HG02870 (cell line): ENCODE measurements around the gene MKNK2.
"Not testable (repeated sequence)": the region's sequence is repeated elsewhere in the genome, so short reads cannot be mapped to it uniquely, and the experiment has no call there.

Source experiments
- ATAC-seq: cut with Tn5 transposase; IDR thresholded peaks from one replicate; pipeline ENCODE4 v1.9.1; 2021; ENCODE audit warnings: mild to moderate bottlenecking, moderate library complexity; ENCODE audit not compliant: unreplicated experiment

MKNK2 gene

GRCh38 chr19:2050991-2051772, at the start of gene MKNK2:
Gene MKNK2 (minus strand): TSS chr19:2051244. CDS start chr19:2050851, 393 bp downstream.
- ATAC-seq, result peak; percentile 54

GRCh38 chr19:2100719-2101061, 49.6 kb upstream of the MKNK2 start:
- no peak for ATAC-seq

GRCh38 chr19:2099937-2100718, 49.1 kb upstream of the MKNK2 start:
- ATAC-seq, result no peak

GRCh38 chr19:2099054-2099501, 48.0 kb upstream of the MKNK2 start:
- ATAC-seq, result no peak

GRCh38 chr19:2097886-2098327, 46.9 kb upstream of the MKNK2 start:
- no peak for ATAC-seq

GRCh38 chr19:2097203-2097885, 46.3 kb upstream of the MKNK2 start:
- ATAC-seq, result no peak

- ATAC-seq, result peak; percentile 54
Observed at GRCh38 chr19:2096480-2097202, 45.6 kb upstream of the MKNK2 start, which contains the start of gene IZUMO4. Gene IZUMO4 (plus strand): TSS chr19:2096915. CDS start chr19:2096946, 31 bp downstream.

GRCh38 chr19:2096034-2096479, 45.0 kb upstream of the MKNK2 start, which contains the start of gene MOB3A:
Gene MOB3A (minus strand): TSS chr19:2096326. CDS start chr19:2078560, 17,766 bp downstream.
- ATAC-seq, result peak; percentile 21

- not testable (repeated sequence) for ATAC-seq
Observed at GRCh38 chr19:2091926-2092525, 41.0 kb upstream of the MKNK2 start.

- no peak for ATAC-seq
Observed at GRCh38 chr19:2089727-2090053, 38.6 kb upstream of the MKNK2 start.

GRCh38 chr19:2089001-2089711, 38.1 kb upstream of the MKNK2 start:
- ATAC-seq, result no peak

GRCh38 chr19:2087621-2088100, 36.6 kb upstream of the MKNK2 start:
- no peak for ATAC-seq

- ATAC-seq, result not testable (repeated sequence)
Observed at GRCh38 chr19:2086695-2087620, 35.9 kb upstream of the MKNK2 start.

GRCh38 chr19:2084993-2085720, 34.1 kb upstream of the MKNK2 start:
- peak; percentile 39 for ATAC-seq

- ATAC-seq, result no peak
Observed at GRCh38 chr19:2083174-2083854, 32.3 kb upstream of the MKNK2 start.

GRCh38 chr19:2081873-2082810, 31.1 kb upstream of the MKNK2 start:
- ATAC-seq, result no peak
